GM21381 (cell line): ENCODE results near the gene GPER1.
"Not testable (repeated sequence)": the region's sequence is repeated elsewhere in the genome, so short reads cannot be mapped to it uniquely, and the experiment has no call there.

ENCODE experiments used
- ATAC-seq: cut with Tn5 transposase; IDR thresholded peaks from one replicate; pipeline ENCODE4 v1.9.1; 2021; ENCODE audit warnings: mild to moderate bottlenecking, moderate library complexity; ENCODE audit not compliant: unreplicated experiment

GPER1 gene

DNA sequence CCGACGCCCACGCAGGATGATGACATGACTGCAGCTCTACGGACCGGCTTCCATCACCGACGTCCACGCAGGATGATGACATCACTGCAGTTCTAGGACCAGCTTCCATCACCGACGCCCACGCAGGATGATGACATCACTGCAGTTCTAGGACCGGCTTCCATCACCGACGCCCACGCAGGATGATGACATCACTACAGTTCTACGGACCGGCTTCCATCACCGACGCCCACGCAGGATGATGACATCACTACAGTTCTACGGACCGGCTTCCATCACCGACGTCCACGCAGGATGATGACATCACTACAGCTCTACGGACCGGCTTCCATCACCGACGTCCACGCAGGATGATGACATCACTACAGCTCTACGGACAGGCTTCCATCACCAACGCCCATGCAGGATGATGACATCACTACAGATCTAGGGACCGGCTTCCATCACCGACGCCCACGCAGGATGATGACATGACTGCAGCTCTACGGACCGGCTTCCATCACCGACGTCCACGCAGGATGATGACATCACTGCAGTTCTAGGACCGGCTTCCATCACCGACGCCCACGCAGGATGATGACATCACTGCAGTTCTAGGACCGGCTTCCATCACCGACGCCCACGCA, 28.6 kb downstream of the GPER1 start:
- not testable (repeated sequence) for ATAC-seq

DNA sequence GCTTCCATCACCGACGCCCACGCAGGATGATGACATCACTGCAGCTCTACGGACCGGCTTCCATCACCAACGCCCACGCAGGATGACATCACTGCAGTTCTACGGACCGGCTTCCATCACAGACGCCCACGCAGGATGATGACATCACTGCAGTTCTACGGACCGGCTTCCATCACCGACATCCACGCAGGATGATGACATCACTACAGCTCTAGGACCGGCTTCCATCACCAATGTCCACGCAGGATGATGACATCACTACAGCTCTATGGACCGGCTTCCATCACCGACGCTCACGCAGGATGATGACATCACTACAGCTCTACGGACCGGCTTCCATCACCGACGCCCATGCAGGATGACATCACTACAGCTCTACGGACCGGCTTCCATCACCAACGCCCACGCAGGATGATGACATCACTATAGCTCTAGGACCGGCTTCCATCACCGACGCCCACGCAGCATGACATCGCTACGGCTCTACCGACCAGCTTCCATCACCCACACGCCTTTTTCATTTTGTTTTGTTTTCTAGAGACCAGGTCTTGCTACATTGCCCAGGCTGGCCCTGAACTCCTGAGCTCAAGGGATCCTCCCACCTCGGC, 29.5 kb downstream of the GPER1 start:
- no peak for ATAC-seq

DNA sequence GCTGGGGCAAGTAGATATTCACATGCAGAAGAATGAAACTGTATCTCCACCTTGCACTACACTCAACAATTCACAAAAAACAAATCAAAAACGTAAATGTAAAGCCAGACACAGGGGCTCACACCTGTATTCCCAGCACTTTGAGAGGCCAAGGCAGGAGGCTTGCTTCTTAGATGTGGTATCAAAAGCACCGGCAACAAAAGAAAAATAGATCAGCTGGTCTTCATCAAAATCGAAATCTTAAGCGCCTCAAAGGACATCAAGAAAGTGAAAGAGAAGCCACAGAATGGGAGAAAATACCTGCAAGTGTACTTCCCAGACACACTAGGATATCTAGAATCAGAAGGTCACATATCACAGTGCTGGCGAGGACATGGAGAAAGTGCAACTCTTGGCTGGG, 31.3 kb downstream of the GPER1 start:
- no peak for ATAC-seq

DNA sequence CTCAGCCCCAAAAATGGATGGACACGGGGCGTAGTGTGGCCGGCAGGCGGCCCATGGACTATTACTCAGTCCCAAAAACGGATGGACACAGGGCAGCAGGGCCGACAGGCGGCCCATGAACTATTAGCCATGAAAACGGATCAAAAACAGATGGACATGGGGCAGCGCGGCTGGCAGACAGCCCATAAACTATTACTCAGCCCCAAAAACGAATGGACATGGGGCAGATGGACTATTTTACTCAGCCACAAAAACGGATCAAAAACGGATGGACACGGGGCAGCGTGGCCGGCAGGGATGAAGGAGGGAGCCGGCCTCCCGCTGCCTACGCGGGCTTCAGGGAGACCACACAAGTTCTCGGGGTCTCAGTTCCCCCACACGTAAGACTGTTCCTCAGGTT, 32.9 kb downstream of the GPER1 start:
- no peak for ATAC-seq

DNA sequence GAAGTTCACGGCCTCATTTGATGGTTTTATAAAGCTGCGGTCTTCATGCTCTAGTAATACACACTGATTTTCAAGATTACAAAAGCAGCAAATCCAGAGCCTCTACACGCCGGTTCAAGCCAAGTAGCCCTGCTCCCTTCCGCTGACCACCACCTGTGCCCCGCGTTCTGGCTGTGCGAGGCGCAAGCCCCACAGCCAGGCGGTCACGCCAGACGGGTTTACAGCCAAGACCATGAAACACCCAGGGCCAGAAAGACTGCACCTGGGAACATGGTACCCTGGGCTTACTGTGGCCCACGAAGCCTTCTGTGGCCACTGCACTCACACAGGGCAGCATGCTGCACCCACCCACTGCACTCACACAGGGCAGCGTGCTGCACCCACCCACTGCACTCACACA, 33.6 kb downstream of the GPER1 start:
- ATAC-seq = no peak

DNA sequence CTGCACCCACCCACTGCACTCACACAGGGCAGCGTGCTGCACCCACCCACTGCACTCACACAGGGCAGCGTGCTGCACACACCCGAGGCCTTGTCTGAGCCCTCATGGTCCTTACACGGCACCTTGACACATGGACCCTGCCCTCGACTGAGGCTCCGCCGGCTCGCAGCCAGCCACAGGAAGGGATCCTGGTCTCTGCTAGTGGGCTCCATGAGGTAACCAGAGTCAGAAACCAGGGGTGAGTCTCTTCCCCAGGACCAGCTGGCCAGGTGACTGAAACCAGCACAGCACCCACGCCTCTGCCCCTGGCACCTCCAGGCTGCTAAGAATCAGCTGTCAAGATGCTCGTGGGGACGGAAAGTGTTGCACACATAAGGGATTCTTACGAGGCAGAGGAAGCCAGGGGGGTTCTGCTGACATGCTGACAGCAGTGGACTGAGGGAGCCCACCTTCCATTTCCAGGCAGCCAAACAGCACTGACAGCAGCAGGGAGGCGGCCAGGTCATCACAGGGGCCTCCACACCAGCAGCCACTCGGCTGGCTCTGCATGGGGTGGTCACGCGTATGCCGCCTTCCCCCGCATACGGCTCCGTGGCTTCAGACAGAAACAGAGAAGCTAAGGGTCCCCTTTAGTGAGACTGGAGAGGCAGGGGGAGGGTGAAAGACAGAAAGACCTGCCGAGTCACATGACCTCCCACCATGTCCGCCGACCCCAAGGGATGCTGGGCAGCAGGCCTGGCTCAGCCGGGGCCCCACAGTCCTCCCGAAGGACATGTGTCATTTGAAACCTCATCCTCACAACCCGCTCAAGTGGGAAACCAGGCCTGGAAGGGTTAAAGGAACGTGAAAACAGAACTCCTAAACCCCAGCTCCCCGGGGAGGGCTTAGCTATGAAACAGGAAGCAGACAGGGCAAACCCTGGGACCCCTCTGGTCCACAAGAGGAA, 34.2 kb downstream of the GPER1 start:
- no peak for ATAC-seq

DNA sequence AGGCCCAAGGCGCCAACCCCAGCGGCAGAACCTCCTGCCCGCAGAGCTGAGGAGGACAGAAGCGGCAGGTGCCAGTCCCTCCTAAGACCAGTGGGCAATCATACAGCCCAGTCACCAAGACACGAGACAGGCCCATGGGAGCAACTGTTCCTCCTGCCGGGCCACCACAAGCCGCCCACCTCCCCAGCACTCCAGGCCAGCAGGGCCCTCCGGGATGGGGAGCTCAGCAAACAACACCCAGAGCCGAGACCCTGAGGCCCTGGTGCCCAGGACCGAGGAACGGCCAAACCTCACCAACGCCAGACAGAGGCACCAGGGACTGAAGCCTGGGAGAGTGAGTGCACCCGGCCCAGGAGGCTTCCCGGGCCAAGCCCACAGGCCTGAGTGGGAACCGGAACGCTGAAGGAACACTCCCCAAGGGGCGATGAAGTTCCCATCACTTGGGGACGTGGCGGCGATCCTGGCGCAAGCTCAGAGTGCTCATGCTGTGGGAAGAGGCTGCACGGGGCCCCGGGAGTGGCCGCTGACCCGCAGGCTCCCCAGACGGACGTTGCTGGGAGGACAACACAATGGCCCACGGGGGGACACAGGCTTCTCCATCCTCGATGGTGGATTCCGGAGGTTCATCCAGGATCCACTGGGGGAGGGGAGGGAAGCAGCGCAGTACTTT, 35.1 kb downstream of the GPER1 start:
- no peak for ATAC-seq

DNA sequence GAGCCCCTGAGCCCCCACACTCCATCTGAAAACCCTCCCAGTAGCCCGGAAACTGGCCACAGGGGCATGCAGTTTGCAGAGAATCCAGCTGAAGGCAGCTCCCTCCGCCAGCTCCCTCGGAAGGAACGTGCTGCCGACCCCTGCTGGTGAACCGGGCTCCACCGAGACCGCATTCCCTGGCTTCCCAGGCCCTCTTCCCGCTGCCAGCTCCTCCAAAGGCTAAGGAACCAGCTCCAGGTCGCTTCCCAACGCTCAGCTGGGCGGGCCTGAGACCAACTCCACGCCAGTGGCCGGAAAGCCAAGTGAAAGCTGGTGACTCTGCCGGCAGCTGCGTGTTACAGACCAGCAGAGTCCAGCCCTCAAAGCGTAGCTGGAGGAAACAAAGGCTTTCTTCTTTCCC, 35.8 kb downstream of the GPER1 start:
- ATAC-seq = no peak

DNA sequence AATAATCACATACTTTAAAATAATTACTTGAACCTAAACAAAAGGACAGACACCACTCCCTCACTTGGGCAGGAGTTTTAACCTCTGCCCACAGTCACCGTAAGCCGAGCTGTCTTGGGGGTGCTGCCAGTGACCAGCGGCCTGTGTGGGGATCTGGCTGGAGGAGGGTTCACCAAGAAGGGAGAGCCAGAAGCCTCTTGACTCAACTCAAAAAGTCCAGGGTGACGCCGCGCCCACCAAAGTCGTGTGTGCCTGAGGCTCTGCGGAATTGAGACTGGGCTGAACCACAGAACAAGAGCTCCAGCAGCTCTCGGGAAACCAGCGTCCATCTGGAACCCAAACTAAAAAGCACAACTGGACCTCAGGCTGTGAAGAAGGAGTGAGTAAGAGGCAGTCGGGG, 36.3 kb downstream of the GPER1 start:
- no peak for ATAC-seq

DNA sequence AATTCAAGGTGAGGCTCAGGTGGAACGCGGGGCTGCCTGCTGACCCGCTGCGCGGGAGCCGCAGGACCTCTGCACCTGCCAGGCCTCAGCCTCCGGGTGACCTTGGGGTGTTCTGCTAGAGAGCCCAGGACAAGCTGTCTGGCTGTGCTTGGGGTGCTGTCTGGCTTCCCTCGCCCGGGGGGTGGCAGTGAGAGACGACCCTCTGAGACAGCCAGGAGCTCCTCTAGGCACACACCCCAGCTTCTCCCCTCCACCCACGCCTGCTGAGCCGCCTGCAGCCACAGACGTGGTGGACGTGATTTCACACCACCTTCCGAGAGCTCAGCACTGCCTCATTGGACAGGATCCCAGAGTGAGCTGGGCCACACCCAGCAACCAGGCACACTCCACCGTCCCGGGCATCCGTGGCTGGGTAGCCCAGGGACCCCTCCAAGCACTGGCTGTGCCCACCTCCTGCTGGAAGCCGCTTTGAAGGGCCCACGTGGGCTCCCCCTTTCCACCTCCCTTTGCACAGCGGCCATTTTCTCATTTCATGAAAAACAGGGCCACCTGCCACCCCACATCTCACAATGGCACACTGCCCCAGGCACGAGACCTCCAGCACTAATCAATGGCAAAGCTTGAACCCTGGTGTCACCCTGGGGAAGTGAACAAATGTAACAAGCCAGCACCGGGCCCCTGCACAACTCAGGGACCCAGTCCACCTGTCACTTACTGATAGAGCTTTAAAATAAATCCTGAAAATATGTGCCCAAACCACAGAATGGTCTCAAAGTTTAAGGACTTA, 37.1 kb downstream of the GPER1 start:
- no peak for ATAC-seq

DNA sequence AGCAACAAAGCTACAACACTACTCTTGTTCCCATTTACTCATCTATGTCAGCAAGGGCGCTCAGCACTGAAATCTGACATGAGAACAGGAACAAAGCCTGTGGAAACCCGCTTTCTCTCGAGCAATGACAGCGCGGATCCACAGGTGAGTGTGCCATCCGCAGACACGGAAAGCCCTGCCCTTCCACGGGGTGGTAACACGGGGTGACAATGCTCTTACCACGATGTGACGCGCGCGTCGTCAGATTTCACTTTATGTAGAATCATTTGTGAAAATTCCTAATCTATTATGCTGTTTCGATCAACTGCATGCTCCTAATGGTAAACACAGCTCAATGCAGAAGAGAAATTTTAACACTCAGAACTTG, 37.7 kb downstream of the GPER1 start:
- no peak for ATAC-seq

DNA sequence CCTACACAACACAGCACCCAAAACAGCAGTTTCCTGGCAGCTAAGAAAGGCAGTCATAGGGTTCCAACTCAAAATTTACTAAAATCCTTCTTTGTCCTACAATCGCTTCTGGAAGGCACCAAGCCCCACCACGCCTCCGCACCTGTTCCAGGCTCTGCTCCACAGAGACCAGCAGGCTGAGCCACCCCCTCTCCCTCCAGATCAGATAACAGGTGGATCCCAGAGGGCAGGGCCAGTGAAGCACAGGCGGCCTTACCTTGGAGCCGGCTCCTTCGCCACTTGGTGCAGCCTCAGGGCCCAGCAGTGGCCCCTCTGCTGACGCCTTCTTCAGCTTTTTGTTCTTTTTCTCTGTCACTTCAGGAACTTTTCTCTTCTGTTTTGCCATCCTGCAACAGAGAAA, 39.1 kb downstream of the GPER1 start:
- no peak for ATAC-seq

DNA sequence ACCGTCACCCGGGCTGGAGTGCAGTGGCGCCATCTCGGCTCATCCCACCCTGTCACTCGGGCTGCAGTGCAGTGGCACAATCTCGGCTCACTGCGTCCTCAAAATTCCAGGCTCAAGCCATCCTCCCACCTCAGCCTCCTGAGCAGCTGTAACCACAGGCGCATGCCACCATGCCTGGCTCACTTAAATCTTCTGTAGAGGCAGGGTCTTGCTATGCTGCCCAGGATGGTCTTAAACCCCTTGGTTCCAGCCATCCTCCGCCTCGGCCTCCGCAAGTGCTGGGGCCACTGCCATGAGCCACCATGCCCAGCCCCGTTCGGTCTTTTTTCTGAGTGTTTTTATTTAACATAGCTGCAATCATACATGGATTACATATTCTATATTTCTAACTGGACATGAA, 41.5 kb downstream of the GPER1 start:
- no peak for ATAC-seq

DNA sequence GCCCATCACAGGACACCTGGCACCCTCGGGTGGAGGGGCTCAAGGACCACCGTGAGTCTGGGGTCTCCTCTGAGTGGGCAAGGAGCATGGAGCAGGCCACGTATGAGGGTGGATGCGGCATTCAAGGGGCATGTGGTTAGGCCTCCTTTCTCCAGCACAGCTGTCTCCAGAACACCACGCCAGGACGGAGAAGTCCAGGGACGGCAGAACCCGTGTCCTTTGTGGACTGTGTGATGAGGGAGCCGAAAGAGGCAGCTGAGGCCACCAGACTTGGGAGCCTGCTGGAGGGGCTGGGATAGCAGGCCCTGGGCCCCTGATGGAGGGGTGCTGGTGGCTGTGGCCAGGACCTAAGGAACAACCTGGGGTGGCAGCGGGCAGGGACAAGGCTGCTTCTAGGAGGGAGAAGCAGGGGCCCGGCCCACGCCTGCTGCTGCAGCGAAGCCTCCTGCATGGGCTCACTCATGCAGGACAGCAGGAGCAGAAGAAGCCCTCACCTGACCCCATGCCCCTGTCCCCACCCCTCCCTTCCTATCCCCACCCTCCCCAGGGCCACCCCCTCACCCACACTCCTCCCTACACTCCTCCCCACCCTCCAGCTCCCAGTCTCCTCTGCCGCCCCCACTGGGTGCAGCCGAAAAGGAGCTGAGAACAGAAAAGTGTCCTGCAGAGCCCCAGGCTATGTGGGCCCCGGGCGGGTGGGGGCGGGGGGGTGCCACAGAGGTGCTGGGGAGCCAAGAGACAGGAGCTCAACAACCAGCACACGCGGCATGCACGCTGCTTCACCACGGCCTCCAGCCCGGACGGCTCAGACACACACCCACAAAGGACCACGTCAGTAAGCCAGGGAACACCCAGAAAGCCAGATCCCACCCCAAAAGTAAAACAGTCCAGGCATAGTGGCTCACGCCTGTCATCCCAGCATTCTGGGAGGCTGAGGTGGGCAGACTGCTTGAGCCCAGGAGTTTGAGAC, 42.4 kb downstream of the GPER1 start:
- ATAC-seq = no peak

DNA sequence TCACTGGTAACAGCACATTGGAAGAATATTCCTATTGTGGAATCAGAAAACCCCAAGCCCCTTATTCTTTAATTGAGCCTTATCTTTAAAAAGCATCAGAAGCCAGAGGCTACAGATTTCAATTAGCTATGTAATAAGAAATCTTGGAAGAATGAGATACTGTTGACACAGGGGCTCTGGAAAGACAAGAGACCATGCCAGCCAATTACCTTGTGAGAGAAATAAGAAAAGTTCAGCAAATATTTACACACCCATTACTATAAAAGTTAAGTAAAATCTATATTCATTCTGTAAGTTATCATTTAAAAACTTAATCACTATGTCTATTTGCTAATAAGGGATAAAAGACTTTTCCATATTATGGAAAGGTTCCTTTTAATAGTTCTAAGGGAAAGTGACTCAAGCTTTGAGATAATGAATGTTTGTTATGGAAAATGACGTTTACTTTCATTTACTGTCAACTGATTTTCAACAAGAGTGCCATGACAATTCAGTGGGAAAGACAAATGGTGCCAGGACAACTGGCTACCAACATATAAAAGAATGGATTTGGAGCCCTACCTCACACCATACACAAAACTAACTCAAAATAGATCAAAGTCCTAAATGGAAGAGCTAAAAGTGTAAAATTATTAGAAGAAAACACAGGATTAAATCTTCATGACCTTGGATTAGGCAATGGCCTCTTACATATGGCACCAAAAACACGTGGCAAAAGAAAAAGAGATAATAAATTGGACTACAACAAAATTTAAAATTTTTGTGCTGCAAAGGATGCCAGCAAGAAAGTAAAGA, 43.8 kb downstream of the GPER1 start:
- ATAC-seq = no peak

DNA sequence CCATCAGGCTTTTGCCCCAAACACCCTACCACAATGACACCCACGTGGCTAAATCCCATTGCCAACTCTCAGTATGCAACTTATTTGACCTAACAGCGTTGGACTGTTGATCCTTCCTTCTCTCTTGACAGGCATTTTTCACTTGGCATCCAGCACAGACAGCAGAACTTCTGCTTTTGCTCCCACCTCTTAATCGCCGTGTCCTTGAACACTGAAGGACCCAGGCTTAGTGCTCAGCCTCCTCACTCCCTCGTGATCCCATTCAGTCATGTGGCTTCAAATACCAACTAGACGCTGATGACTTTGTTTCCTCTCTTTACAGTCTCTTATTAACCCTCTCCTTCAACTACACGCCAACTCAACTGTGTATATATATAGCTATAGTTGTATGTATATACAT, 47.0 kb downstream of the GPER1 start:
- no peak for ATAC-seq

DNA sequence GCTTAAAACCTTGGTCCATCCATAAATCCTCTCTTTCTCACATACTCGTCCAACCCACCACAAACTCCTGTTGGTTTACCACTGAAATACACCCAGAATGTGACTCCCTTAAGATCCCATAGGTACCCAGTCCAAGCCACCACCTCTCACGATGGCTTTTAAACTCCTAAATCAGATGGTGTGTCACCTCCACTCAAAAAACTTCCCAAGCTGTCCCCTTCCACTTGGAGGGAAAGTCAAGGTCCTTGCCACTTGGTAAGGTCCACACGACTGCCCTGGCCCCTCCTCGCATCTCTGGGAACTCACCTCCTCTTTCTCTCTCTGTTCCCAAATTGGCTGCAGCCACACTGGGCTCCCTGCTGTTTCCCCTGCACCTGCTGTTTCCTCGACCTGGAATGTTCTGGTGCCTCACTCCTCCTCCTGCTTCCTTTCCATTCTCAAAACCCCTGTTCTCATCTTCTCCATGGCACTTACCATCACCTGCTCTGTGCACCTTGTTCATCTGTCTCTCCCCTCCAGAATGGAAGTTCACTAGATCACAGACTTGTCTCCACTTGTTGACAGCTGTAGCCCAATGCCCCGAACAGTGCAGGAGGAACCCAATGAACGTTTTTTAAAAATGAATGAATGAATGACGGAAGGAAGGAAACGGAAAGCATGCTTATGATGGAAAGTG, 49.1 kb downstream of the GPER1 start:
- ATAC-seq = no peak

DNA sequence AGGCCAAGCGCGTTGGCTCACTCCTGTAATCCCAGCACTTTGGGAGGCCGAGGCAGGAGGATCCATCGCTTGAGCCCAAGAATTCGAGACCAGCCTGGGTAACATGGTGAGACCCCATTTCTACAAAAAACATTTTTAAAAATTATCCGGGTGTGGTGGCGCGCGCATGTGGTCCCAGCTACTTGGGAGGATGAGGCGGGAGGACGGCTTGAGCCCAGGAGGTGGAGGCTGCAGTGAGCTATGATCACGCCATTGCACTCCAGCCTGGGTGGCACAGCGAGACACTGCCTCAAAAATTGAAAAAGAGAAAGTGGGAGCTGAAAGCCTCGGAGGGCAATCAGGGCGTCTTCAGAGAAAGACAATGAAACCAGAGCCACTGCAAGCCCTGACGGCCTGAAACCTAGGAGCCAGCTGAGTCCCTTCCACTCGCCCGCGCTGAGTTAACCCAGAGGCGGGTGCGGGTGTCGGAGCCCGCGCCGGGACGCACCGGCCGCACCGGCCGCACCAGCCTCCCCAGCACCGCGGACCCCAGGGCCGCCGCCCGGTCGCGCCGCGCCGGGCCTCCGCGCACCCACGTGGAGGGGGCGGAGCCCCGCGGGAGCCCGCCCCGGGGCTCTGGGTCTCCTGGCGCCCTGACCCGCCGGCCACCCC, 49.7 kb downstream of the GPER1 start:
- ATAC-seq = peak; percentile 72
